ENCODE data around the gene PPM1D.
"Not testable (repeated sequence)": the region's sequence is repeated elsewhere in the genome, so short reads cannot be mapped to it uniquely, and the experiment has no call there.

The PPM1D gene

DNA sequence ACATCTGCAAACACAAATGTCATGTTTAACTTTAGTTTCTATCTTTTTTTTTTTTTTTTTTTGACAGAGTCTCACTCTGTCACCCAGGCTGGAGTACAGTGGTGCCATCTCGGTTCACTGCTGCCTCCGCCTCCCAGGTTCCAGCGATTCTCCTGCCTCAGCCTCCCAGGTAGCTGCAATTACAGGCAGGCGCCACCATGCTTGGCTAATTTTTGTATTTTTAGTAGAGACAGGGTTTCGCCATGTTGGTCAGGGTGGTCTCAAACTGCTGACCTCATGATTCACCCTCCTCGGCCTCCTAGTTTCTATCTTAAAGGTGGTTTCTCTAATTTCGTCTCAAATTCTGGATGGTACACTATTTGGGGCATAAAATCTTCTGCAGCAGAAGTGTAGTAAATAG lies 5.8 kb upstream of the PPM1D start:
- not testable (repeated sequence) for DNase-seq

DNA sequence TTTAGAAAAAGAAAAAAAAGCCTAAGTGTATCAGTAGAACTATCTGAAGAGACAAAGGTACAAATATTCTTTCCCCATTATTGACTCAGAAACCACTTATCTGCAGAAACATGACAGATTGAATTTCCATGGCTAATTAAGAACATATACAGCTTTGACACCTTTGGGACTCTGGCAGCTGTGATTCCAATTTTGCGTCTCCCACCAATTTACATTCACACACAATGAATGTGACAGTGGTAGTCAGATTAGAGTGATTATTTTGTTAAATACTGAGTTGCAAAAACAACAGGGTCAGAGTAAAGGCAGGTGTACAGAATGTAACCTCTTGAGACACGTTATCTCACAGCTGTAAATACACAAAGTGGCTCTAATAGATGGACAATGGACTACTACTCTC lies 5.3 kb upstream of the PPM1D start:
- DNase-seq = no peak

DNA sequence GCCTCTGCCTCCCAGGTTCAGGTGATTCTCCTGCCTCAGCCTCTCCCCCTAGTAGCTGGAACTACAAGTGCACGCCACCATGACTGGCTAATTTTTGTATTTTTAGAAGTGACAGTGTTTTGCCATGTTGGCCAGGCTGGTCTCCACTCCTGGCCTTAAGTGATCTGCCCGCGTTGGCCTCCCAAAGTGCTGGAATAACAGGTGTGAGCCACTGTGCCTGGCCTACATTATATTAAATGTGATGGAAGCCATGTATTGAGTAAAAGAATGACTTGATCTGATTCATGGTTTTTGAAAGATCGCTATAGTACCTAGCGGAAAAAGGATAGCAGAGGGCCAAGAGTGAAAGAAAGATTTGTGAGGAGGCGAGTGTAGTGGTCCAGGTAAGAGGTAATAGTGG lies 2.7 kb upstream of the PPM1D start:
- DNase-seq = no peak

DNA sequence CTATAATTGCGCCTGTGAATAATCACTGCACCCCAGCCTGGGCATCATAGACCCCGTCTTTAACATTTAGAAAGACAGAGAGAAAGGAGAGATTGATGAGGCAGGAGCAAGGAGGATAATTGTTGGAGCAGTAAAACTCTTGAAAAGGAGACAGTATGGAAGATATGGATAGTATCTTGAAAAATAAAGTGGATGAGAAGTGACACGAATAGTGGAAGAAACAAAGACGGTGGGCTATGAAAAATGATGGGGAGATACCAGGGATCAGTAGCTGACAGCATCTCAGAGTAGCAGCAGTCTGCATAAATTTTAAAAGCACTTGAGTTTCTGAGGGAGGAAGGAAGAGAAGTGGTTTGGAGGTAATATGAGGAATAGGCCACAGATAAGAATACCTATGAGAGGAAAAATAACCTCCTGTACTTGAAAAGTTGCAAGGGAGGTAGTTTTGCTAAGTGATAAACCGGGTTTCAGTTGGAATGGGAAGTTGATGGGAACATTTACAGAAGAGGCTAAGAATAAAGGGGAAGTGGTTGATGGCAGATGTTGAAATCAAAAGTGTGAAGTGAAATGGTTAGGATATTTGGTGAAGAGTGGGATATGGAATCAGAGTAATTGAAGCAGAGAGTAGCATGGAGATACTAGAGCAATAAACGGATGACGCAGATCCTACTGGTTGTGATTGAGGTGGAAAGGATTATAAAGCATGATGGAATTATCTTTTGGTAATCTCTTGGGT lies 1.8 kb upstream of the PPM1D start:
- peak; percentile 4 for DNase-seq

DNA sequence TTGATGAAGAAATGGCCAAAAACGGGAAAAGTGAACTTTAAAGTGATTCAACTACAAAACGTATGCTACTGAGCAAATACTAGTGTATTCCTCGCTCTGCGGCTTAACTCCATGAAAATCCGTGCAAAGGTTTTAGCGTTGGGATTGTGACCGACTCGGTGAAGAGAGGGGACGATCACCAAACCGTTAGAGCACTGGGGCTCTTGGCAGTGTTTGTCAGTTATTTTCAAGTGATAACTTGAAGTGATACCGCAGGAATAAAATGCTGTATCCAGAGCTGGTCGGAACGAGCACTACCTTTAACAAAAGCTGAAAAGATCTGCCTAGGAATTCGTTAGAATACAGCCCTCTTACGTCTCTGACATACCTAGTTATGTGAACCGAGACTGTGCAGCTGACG lies 773 bp upstream of the PPM1D start:
- DNase-seq = no peak

DNA sequence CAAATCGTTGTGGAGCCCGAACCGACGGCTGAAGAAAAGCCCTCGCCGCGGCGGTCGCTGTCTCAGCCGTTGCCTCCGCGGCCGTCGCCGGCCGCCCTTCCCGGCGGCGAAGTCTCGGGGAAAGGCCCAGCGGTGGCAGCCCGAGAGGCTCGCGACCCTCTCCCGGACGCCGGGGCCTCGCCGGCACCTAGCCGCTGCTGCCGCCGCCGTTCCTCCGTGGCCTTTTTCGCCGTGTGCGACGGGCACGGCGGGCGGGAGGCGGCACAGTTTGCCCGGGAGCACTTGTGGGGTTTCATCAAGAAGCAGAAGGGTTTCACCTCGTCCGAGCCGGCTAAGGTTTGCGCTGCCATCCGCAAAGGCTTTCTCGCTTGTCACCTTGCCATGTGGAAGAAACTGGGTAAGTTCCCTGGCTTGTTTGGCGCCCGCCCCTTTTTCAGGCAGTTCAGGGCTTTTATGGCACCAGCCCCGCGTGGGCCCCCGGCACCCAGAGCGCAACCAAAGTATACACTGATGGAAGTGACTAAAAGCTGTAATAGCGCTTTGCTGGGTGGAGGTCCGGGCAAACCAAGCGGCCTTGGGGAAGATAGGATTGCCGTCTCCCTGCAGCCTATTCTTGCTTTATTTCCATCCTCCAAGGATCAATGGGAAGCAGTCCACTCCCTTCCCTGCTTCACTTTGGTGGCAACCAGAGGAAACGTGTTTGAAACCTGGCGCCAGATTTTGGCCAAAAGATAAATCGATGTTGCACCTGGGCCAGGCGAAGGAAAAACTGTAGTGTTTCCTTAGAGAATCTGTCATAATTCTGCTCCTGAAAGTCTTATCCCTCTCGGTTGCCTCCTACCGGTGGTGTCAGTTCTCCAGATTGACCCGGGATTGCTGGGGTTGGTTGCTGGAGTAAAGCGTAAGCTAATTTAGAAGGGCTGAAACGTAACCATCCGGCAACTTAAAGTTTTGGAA lies 775 bp downstream of the PPM1D start:
- DNase-seq = peak; percentile 26

DNA sequence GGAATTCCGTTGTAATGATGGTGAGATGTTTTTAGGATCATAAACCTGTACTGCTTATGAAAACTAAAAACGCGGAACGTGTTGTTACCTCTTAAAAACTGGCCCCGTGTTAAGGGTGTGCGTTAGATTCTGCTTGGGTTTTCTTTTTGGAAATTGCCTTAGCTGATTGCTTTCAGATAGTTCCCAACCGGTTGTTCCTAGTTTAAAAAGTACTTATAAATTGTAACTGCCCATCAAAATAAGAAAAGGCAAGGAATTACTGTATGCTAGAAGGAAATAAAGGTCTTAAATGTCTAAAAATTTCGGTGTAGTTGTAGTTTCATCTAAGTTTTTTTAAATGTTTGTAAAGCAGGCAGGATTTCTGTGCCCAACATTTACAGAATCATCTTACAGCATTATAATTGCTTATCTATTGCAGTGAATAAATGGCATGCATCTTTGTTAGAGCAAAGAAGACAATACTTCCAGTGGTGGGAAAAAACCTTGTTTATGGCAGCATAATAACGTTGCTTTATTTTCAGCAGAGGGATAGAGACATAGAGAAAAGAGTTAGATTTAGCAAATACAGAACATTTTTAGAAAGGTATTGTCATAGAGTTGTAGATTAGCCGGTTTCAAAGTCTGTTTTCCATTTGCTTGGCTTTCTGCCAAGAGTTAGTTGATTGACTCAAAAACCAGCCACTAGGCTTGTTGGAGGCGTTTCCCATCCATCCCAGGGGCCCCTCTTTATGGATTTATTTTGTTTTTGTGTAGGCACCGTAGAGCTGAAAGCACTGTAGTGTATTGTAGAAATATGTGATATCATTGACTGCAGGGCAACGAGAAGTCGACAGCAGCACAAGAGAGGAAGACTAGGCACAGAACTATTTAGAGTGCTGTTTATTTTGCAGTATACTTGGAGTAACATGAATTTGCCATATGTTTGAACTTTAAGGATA lies 1.7 kb downstream of the PPM1D start:
- DNase-seq = peak; percentile 31

DNA sequence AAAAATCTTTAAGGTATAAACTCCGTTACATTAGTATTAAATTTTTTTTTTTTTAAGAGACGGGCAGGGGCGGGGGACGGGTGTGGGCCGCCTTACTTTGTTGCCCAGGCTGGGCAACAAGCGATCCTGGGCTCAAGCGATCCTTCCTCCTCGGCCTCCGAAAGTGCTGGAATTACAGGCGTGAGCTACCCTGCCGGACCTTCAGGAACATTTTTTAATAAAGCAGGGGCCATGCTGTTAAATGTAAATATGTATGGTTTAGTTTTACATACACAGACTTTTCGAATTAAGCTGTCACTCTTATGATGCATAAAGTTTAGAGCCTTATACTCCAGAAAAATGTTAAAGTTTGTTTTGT lies 2.4 kb downstream of the PPM1D start:
- DNase-seq = no peak

DNA sequence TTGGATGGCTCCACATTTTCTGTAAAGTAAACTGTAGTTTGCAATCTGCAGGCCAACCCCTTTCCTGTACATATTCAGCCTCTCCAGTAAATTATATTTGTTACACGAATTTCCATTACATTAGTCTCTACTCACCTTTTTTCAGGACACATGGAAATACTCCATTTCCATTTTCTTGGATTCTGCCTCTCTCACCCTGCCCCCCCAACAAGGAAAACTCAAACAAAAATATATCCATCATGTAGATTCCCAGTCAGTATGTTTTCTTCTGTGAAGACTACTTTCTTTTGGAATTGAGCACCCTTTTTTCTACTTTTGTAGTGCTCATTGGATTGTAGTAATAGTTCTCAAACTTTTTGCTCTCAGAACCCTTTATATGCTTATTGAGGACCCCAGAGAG lies 2.9 kb downstream of the PPM1D start:
- no peak for DNase-seq

DNA sequence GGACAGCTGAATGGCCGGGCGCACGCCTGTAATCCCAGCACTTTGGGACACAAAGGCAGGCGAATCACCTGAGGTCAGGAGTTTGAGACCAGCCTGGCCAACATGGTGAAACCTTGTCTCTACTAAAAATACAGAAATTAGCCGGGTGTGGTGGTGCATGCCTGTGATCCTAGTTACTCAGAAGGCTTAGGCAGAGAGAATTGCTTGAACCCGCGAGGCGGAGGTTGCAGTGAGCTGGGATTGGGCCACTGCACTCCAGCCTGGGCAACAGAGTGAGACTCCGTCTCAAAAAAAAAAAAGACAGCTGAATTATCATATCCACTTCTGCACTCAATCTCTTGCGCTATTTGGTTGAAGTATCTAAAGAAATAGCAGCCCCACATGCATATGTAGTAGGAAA lies 3.5 kb downstream of the PPM1D start:
- not testable (repeated sequence) for DNase-seq

DNA sequence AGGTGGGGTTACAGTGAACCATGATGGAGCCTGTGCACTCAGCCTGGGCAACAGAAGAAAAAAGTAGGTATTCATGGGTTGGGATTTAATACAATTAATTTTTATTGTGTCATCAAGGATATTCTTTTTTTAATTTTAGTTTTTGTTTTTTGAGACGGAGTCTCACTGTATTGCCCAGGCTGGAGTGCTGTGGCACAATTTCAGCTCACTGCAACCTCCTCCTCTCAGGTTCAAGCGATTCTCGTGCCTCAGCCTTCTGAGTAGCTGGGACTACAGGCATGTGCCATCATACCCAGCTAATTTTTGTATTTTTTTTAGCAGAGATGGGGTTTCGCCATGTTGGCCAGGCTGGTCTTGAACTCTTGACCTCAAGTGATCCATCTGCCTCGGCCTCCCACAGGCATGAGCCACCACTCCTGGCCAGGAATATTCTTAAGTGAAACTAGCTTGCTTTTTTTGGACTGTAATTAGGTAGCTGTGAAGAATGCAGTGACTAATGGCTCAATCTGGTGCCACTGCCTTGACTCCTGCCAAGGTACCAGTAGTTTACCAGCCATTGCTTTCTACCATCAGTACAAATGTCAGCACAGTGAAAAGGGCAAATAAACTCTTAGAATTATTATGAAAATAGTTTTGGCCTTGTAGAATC lies 4.8 kb downstream of the PPM1D start:
- DNase-seq = no peak

DNA sequence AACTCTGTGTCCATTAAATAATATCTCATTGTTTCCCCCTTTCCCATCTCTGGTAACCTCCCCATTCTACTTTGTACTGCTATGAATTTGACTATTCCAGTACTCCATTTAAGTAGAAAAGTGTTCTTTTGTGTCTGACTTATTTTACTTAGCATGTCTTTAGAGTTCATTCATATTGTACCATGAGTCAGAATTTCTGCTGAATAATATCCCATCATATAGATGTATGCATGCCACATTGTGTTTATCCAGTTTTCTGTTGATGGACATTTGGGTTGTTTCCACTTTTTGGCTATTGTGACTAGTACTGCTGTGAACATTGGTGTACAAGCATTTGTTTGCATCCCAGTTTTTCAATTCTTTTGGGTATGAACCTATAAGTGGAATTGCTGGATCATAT lies 6.0 kb downstream of the PPM1D start:
- DNase-seq = no peak

DNA sequence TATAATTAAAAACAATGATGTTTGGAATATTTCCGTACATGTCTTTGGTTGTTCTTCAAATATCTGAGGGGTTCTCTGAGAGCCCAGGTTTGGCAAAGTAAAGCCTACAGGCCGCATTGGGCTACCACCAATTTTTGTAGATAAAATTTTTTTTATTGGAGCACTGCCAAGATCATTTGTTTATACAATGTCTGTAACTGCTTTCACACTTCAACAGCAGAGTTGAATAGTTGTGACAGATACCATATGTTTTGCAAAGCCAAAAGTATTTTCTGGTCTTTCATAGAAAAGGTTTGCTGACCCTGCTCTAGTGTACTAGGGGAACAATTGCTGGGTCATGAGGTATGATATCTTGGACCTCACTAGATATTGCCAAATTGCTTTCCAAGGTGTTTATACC lies 10.5 kb downstream of the PPM1D start:
- DNase-seq = no peak

DNA sequence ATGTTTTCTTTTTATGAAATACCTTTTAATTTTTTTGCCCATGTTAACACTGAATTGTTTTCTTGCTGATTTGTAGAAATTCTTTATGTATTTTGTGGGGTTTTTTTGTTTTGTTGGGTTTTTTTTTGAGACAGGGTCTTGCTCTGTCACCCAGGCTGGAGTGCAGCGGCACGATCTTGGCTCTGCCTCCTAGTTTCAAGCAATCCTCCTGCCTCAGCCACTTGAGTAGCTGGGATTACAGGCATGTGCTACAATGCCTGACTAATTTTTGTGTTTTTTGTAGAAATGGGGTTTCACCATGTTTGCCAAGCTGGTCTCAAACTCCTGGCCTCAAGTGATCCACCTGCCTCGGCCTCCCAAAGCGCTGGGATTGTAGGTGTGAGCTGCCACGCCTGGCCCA lies 11.3 kb downstream of the PPM1D start:
- not testable (repeated sequence) for DNase-seq

DNA sequence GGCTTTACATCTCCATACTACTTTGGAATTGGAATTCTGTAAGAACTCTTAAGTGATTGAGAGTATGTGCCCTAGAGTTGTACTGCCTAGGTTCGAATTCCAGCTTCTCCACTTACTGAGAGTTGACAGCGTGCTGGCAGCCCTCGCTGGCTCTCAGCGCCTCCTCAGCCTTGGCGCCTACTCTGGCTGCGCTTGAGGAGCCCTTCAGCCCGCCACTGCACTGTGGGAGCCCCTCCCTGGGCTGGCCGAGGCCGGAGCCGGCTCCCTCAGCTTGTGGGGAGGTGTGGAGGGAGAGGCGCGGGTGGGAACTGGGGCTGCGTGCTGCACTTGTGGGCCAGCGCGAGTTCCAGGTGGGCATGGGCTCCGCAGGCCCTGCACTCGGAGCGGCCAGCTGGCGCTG lies 13.3 kb downstream of the PPM1D start:
- no peak for DNase-seq

DNA sequence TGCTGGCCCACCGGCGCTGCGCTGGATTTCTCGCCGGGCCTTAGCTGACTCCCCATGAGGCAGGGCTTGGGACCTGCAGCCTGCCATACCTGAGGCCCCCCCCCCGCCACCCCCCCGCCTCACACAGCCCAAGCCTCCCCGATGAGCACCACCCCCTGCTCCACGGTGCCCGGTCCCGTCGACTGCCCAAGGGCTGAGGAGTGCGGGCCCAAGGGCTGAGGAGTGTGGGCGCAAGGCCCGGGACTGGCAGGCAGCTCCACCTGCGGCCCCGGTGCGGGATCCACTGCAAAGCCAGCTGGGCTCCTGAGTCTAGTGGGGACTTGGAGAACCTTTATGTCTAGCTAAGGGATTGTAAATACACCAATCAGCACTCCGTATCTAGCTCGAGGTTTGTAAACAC lies 13.8 kb downstream of the PPM1D start:
- DNase-seq = not testable (repeated sequence)

DNA sequence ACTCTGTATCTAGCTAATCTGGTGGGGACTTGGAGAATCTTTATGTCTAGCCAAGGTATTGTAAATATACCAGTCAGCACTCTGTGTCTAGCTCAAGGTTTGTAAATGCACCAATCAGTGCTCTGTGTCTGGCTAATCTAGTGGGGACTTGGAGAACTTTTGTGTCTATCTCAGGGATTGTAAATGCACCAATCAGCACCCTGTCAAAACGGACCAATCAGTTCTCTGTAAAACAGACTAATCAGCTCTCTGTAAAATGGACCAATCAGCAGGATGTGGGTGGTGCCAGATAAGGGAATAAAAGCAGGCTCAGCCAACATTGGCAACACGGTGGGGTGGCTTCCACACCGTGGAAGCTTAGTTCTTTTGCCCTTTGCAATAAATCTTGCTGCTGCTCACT lies 14.3 kb downstream of the PPM1D start:
- not testable (repeated sequence) for DNase-seq

DNA sequence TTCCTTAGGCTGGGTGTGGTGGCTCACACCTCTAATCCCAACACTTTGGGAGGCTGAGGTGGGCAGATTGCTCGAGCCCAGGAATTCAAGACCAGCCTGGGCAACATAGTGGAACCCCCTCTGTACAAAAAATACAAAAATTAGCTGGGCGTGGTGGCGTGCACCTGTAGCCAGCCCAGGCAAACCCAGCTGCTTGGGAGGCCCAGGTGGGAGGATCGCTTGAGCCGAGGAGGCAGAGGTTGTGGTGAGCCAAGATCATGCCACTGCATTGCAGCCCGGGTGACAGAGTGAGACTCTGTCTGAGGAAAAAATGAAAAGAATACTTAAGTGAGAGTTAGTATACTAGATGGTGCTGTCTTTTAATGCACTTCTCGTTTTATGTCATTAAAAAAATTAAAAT lies 15.1 kb downstream of the PPM1D start:
- no peak for DNase-seq

DNA sequence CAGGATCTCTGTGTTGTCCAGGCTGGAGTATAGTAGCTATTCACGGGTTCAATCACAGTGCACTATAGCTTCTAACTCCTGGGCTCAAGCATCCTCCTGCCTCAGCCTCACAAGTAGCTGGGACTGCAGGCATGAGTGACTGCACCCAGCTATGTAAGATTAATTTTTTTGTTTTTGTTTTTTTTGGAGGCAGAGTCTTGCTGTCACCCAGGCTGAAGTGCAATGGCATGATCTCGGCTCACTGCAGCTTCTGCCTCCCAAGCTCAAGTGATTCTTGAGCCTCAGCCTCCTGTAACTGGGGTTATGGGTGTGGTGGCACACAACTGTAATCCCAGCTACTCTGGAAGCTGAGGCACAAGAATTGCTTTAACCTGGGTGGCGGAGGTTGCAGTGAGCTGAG lies 15.8 kb downstream of the PPM1D start:
- no peak for DNase-seq

DNA sequence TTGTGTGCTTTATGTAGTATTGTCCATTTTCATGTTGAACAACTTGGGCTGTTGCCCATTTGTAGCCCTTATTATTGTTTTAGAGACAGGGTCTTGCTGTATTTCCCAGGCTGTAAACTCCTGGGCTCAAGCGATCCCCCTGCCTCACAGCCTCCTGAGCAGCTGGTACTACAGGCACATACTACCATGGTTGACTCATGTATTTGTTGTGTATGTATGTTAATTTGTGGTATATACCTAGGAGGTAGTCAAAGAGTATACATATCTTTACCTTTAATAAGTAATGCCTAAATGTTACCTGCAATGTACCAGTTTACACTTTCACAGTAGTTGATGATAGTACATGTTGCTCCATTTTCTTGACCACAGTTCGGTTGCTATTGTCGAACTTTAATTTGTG lies 18.1 kb downstream of the PPM1D start:
- DNase-seq = no peak

DNA sequence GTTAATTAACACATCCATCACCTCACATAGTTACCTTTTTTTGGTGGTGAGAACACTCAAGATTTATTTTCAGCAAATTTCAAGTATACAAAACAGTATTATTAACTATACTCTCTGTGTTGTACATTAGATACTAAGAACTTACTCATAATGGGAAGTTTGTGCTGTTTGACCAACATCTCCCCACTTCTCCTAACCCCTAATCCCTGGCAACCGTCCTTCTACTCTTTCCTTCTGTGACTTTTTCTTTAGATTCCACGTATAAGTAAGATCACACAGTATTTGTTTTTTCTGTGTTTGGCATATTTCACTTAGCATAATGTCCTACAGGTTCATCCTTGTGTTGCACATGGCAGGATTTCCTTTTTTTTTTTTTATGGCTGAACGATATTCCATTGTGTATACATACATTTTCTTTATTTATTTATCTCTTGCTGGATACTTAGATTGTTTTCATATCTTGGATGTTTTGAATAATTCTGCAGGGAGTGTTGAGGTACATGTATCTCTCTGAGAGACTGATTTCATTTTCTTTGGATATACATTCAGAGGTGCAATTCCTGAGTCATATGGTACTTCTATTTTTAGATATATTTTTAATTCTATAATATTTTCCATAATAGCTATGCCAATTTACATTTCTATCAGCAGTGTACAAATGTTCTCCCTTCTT lies 19.0 kb downstream of the PPM1D start:
- DNase-seq = no peak

DNA sequence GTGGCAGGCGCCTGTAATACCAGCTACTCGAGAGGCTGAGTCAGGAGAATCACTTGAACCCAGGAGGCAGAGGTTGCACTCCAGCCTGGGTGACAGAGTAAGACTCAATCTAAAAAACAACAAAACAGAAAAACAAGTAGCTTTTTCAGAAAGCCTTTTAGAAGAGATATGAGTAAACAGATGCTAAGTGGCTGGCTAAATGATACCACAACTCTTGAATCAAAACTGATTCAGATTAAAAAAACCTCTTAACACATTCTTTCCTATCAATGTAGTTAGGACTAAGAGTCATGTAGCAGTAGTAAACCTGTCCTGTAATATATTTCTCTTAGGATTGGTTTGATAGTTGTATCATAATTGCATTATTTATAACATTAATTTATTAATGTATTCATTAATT lies 23.0 kb downstream of the PPM1D start:
- DNase-seq = no peak
